AG10803 (cell line): Measurements from ENCODE around the gene ZIC5.

Source experiments
- DNase-seq: peaks from one replicate; pipeline ENCODE4 v3.0.0; 2010; ENCODE audit warnings: low read depth
- H3K4me3 ChIP-seq: 2 replicates; pipeline ENCODE4 v1.5.1; 2011; ENCODE audit warnings: mild to moderate bottlenecking, low read length, control low read depth
- TF ChIP-seq, protein P1 (sequence below): conservative IDR thresholded peaks from 2 replicates; pipeline ENCODE4 v1.5.1; 2011; ENCODE audit warnings: mild to moderate bottlenecking, low read length, control low read depth, inconsistent platforms

The ZIC5 gene

GRCh38 chr13:99971576-99972189 lies at the start of gene ZIC5:
Gene ZIC5, minus strand, starts transcription at chr13:99971767. Its CDS starts 164 bp downstream, at chr13:99971603.
- TF ChIP-seq, protein P1, sequence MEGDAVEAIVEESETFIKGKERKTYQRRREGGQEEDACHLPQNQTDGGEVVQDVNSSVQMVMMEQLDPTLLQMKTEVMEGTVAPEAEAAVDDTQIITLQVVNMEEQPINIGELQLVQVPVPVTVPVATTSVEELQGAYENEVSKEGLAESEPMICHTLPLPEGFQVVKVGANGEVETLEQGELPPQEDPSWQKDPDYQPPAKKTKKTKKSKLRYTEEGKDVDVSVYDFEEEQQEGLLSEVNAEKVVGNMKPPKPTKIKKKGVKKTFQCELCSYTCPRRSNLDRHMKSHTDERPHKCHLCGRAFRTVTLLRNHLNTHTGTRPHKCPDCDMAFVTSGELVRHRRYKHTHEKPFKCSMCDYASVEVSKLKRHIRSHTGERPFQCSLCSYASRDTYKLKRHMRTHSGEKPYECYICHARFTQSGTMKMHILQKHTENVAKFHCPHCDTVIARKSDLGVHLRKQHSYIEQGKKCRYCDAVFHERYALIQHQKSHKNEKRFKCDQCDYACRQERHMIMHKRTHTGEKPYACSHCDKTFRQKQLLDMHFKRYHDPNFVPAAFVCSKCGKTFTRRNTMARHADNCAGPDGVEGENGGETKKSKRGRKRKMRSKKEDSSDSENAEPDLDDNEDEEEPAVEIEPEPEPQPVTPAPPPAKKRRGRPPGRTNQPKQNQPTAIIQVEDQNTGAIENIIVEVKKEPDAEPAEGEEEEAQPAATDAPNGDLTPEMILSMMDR, result no peak
- no peak within 1 kb of the TSS for H3K4me3 ChIP-seq
- no peak for DNase-seq

DNA sequence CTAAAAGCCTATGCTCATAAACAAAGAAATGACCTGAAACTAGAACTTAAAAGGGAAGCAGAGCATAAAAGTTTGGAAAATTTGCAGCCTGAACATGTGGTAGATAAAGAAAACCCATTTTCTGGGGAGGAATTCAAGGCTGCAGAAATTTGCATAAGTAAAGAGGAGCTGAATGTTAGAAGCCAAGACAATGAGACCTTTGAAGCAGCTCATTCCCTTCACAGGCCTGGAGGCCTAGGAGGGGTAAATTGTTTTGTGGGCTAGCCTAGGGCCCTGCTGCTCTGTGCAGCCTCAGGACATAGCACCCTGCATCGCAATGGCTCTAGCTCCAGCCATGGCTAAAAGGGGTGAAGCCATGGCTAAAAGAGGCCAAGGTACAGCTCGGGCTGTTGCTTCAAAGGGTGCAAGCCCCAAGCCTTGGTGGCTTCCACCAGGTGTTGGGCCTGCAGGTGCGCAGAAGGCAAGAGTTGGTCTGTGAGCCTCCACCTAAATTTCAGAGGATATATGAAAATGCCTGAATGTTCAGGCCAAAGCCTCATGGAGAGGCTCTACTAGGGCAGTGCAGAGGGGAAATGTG lies 48.3 kb upstream of the ZIC5 start:
- DNase-seq, result no peak
- TF ChIP-seq, protein P1, result no peak
- no peak overlapping the region for H3K4me3 ChIP-seq

DNA sequence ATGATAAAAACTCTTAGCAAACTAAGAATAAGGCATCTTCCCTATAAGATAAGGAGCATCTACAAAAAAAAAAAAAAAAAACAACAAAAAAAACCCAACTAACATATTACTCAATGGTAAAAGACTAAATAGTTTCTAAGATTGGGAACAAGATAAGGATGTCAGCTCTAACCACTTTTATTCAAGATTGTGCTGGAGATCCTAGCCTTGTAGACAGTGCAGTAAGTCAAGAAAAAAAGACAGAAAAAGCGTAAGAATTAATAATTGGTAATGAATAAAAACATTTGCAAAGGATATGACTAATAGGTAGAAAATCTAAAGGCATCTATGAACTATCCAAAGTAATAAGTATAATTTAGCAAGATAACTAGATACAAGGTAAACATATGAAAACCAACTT lies 43.1 kb upstream of the ZIC5 start:
- TF ChIP-seq, protein P1, result no peak
- H3K4me3 ChIP-seq, result no peak overlapping the region
- DNase-seq, result no peak

GRCh38 chr13:99998261-99998660 lies 26.7 kb upstream of the ZIC5 start:
- TF ChIP-seq, protein P1, result no peak
- no peak for DNase-seq
- no peak overlapping the region for H3K4me3 ChIP-seq

- H3K4me3 ChIP-seq, result no peak overlapping the region
- no peak for DNase-seq
- TF ChIP-seq, protein P1, result no peak
Measured at GRCh38 chr13:99997702-99998214, 26.2 kb upstream of the ZIC5 start.

DNA sequence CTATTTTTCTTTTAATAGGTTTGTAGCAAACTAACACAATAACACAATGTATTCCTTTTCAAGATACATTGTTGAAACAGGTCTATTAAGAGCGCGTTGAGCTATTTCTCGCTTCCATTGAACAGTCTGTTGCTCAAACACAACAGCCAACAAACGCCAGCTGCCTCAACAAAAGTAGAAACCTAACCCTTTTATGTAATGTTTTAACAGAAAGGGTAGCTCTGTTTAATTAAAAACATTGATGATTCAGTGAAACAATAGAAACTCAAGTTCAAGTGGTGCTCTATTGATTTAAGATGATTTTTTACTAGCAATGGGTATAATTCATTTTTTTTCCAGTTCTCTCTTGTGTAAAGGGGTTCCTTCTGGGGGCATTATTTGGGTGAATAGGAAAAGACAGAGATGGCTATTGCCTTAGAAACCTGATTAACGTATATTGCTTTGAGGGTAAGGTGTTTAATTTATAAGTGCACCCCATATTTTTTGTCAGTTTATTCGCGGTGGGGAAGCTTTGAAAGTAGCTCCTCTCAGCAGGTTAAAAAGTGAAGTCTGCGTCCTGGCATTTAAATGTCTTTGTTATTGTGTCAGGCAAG lies 24.9 kb upstream of the ZIC5 start:
- TF ChIP-seq, protein P1, result no peak

More for the DNA sequence above, 24.9 kb upstream of the ZIC5 start:
- H3K4me3 ChIP-seq, result no peak overlapping the region
- no peak for DNase-seq
